Endothelial cell (in vitro differentiated cells): ENCODE results near the gene MARVELD1. TPM values are rescaled to one million over a fixed set of nuclear protein-coding genes. Genes with fewer than 3 reads are reported as not detected.

Experiments
- DNase-seq: peaks from one replicate; pipeline ENCODE4 v3.0.0; 2021; ENCODE audit warnings: low spot score
- H3K27ac Mint-ChIP-seq: one replicate; pipeline ENCODE4 v1.8.0; 2021; ENCODE audit warnings: mixed read lengths, inconsistent platforms; ENCODE audit not compliant: unreplicated experiment
- H3K27me3 Mint-ChIP-seq: one replicate; pipeline ENCODE4 v1.8.0; 2021; ENCODE audit warnings: mild to moderate bottlenecking, moderate library complexity, mixed read lengths, inconsistent platforms; ENCODE audit not compliant: unreplicated experiment
- H3K36me3 Mint-ChIP-seq: one replicate; pipeline ENCODE4 v1.8.0; 2021; ENCODE audit warnings: mild to moderate bottlenecking, low read depth, mixed read lengths, inconsistent platforms; ENCODE audit not compliant: unreplicated experiment
- H3K4me1 Mint-ChIP-seq: one replicate; pipeline ENCODE4 v1.8.0; 2021; ENCODE audit warnings: mild to moderate bottlenecking, mixed read lengths, inconsistent platforms; ENCODE audit not compliant: unreplicated experiment
- H3K4me3 Mint-ChIP-seq: one replicate; pipeline ENCODE4 v1.8.0; 2021; ENCODE audit warnings: mild to moderate bottlenecking, mixed read lengths, inconsistent platforms; ENCODE audit not compliant: unreplicated experiment
- H3K9me3 Mint-ChIP-seq: one replicate; pipeline ENCODE4 v1.8.0; 2021; ENCODE audit warnings: mixed read lengths, inconsistent platforms; ENCODE audit not compliant: unreplicated experiment
- total RNA-seq: library from RNA; stranded (reverse); fragmentation: NEBNext Ultra II Directional; extraction: Animal tissue kit (Norgen Biotek cat#: 25700); gene quantifications from one replicate; pipeline ENCODE4 v1.2.1, GENCODE V29; 2021; ENCODE audit not compliant: unreplicated experiment
- TF ChIP-seq, protein P1 (sequence below): fragments of 200-600 bp; sonication (generic); IDR thresholded peaks from one replicate; pipeline ENCODE4 v1.5.0; 2021; ENCODE audit warnings: antibody characterized with exemption; ENCODE audit not compliant: unreplicated experiment

The MARVELD1 gene
- total RNA-seq, 1 donor from 2014 or later, result 21.0 TPM

DNA sequence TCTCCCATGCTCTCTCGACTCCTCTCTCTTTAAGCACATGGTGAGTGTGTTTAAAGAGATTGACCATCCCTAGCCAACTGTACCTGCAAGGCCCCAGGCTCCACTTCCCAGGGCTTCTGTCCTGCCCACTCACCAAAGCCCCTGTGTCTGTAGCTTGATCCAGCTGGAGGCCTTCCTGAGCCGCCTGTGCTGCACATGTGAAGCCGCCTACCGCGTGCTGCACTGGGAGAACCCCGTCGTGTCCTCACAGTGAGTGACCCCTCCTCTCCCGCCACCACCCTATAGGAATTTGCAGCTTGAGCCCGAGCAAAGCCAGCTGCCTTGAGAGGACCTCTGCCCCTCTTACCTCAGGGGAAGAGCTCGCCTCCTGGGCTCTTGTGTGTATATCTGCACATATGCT is 34.6 kb downstream of the MARVELD1 start:
- DNase-seq, result no peak

DNA sequence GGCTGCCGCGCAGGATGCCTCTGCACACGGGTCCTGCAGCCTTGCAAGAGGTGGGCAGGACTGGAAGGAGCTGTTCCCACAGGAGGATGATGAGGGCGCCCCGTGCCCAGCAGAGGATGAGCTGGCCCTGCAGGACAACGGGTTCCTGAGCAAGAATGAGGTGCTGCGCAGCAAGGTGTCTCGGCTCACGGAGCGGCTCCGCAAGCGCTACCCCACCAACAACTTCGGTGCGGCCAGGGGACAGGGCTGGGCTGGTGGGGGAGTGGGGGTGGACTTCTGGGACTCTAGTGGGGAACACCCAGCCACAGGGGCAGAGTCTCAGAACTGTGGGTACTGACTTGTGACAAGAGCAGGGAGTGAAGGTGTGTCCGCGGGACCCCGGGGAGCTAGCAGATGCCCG is 39.4 kb downstream of the MARVELD1 start:
- DNase-seq, result no peak
- H3K27ac Mint-ChIP-seq, result no peak overlapping the region
- H3K36me3 Mint-ChIP-seq, result peaks cover 48% of the 10 kb centered on the region
- H3K4me1 Mint-ChIP-seq, result no peaks in the 10 kb centered on the region
- H3K4me3 Mint-ChIP-seq, result no peak overlapping the region
- TF ChIP-seq, protein P1, sequence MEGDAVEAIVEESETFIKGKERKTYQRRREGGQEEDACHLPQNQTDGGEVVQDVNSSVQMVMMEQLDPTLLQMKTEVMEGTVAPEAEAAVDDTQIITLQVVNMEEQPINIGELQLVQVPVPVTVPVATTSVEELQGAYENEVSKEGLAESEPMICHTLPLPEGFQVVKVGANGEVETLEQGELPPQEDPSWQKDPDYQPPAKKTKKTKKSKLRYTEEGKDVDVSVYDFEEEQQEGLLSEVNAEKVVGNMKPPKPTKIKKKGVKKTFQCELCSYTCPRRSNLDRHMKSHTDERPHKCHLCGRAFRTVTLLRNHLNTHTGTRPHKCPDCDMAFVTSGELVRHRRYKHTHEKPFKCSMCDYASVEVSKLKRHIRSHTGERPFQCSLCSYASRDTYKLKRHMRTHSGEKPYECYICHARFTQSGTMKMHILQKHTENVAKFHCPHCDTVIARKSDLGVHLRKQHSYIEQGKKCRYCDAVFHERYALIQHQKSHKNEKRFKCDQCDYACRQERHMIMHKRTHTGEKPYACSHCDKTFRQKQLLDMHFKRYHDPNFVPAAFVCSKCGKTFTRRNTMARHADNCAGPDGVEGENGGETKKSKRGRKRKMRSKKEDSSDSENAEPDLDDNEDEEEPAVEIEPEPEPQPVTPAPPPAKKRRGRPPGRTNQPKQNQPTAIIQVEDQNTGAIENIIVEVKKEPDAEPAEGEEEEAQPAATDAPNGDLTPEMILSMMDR, result no peak
- H3K9me3 Mint-ChIP-seq, result no peaks in the 10 kb centered on the region
- H3K27me3 Mint-ChIP-seq, result peaks cover 4% of the 10 kb centered on the region

More for the DNA sequence above, 34.6 kb downstream of the MARVELD1 start:
- Mint-ChIP-seq H3K4me1 (peaks cover 3% of the 10 kb centered on the region), H3K27ac (no peak overlapping the region), H3K27me3 (peaks cover 4% of the 10 kb centered on the region), H3K9me3 (no peaks in the 10 kb centered on the region), H3K36me3 (peaks cover 37% of the 10 kb centered on the region), H3K4me3 (no peak overlapping the region)
- TF ChIP-seq, protein P1, result no peak

DNA sequence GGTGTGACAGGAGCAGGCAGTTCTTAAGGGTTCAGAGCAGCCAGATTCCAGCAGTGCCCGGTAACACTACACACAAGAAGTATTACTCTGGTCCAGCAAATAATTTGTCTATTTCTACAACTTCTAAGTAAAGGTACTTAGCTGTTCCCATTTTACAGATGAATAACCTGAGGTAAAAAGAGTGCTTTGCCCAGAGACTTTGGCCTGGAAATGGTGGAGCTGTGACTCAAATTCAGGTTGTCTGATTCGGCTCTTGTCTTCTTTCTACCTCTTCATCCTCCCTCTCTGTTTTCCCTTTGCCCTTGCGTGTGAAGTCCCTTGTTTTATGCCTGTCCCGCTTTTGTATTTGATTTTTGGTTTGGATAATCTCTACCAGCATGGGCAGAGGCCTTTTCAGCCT is 41.2 kb downstream of the MARVELD1 start:
- no peaks in the 10 kb centered on the region for H3K4me1 Mint-ChIP-seq
- no peaks in the 10 kb centered on the region for H3K9me3 Mint-ChIP-seq
- no peak overlapping the region for H3K4me3 Mint-ChIP-seq
- DNase-seq, result no peak
- H3K27me3 Mint-ChIP-seq, result peaks cover 2% of the 10 kb centered on the region
- H3K36me3 Mint-ChIP-seq, result peaks cover 44% of the 10 kb centered on the region
- H3K27ac Mint-ChIP-seq, result no peak overlapping the region
- TF ChIP-seq, protein P1, result no peak

DNA sequence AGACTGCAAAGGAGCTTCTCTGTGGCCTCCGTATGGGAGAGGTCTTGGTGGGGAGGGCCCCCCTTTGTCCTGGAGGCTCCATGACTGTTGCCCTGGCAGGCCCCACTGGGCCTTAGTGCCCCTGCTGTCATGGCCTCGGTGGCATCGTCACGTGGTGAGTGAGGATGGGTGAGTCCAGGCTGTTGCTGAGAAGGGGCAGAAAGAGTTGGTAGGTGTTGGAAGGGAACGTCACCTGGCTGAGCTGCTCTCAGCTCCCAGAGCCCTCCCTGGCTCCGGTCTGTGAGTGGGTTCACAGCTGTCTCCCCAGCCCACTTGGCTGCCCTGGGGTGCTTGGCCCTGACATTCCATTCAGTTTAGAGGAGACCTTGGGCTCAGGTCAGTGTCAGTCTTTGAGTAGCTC is 42.2 kb downstream of the MARVELD1 start:
- Mint-ChIP-seq H3K27ac (no peak overlapping the region), H3K4me3 (no peak overlapping the region), H3K27me3 (peaks cover 2% of the 10 kb centered on the region), H3K9me3 (no peaks in the 10 kb centered on the region), H3K36me3 (peaks cover 39% of the 10 kb centered on the region), H3K4me1 (no peaks in the 10 kb centered on the region)
- no peak for DNase-seq
- TF ChIP-seq, protein P1, result no peak

DNA sequence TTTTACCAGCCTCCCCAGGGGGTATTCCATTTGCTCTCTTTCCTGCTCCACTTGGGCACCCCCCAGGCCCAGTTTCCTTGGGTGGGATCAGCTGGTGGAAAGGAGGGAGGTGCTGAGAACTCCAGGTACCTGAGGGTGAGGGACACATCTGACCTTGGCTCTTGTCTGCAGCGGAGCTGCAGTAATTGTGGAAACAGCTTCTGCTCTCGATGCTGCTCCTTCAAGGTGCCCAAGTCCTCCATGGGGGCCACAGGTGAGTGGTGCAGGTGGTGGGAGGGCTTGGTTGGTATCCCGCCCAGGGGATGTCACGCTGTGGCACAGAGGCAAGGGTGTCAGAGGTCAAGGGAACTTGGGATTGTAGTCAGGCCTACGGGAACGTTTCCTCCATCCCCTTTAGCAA is 43.9 kb downstream of the MARVELD1 start:
- H3K4me3 Mint-ChIP-seq, result no peak overlapping the region

More for the DNA sequence above, 43.9 kb downstream of the MARVELD1 start:
- Mint-ChIP-seq H3K9me3 (no peaks in the 10 kb centered on the region), H3K4me1 (no peaks in the 10 kb centered on the region), H3K27ac (no peak overlapping the region), H3K36me3 (peaks cover 40% of the 10 kb centered on the region), H3K27me3 (peaks cover 2% of the 10 kb centered on the region)
- DNase-seq, result no peak
- TF ChIP-seq, protein P1, result no peak
